Fibroblast of pulmonary artery (primary cell): Measurements from ENCODE around the gene PI4K2A.

Experiments used
- DNase-seq: peaks from one replicate; pipeline ENCODE4 v3.0.0-alpha.2; 2010; ENCODE audit warnings: low read depth
- H3K4me3 ChIP-seq: replicated peaks from 2 replicates; pipeline ENCODE4 v1.5.1; 2011; ENCODE audit warnings: low read depth, mild to moderate bottlenecking, control low read depth, low read length, moderate library complexity
- TF ChIP-seq, protein P1 (sequence below): IDR thresholded peaks from 2 replicates; pipeline ENCODE4 v1.5.1; 2011; ENCODE audit warnings: mild to moderate bottlenecking, control low read depth, low read length, inconsistent platforms; ENCODE audit errors: missing control alignments

PI4K2A gene

DNA sequence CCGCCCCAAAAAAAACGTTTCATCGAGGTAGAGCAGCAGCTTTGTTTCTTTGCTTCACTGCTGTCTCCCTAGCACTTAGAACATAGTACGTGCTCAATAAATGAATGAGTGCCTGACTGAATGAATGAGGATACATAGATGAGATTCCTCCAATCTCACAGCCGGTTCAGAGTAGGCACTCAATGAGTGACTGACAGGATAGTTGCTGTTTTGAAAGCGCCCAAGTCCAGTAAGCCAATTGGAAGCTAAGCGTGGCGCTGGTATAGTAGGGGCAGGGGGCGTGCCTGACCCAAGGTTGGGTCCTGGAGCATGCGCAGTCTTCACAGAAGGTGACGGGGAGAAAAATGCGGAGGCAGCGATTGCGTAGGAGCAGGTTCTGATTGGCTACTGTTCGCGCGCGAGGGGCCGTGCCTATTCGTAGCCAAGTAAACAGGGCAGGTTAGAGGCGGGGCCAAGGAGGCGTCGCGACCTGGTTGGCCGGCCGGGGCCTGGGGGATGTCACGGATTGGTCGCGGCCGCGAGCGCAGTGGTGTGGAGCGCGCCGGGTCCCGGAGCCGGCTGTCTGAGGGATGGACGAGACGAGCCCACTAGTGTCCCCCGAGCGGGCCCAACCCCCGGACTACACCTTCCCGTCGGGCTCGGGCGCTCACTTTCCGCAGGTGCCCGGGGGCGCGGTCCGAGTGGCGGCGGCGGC lies at the start of gene PI4K2A:
PI4K2A (plus strand) TSS at position 498 of the 694 bp plus-strand sequence; CDS start at position 570, 72 bp downstream.
- H3K4me3 ChIP-seq, result peak within 1 kb of the TSS; percentile 84
- TF ChIP-seq, protein P1, sequence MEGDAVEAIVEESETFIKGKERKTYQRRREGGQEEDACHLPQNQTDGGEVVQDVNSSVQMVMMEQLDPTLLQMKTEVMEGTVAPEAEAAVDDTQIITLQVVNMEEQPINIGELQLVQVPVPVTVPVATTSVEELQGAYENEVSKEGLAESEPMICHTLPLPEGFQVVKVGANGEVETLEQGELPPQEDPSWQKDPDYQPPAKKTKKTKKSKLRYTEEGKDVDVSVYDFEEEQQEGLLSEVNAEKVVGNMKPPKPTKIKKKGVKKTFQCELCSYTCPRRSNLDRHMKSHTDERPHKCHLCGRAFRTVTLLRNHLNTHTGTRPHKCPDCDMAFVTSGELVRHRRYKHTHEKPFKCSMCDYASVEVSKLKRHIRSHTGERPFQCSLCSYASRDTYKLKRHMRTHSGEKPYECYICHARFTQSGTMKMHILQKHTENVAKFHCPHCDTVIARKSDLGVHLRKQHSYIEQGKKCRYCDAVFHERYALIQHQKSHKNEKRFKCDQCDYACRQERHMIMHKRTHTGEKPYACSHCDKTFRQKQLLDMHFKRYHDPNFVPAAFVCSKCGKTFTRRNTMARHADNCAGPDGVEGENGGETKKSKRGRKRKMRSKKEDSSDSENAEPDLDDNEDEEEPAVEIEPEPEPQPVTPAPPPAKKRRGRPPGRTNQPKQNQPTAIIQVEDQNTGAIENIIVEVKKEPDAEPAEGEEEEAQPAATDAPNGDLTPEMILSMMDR, result no peak

DNA sequence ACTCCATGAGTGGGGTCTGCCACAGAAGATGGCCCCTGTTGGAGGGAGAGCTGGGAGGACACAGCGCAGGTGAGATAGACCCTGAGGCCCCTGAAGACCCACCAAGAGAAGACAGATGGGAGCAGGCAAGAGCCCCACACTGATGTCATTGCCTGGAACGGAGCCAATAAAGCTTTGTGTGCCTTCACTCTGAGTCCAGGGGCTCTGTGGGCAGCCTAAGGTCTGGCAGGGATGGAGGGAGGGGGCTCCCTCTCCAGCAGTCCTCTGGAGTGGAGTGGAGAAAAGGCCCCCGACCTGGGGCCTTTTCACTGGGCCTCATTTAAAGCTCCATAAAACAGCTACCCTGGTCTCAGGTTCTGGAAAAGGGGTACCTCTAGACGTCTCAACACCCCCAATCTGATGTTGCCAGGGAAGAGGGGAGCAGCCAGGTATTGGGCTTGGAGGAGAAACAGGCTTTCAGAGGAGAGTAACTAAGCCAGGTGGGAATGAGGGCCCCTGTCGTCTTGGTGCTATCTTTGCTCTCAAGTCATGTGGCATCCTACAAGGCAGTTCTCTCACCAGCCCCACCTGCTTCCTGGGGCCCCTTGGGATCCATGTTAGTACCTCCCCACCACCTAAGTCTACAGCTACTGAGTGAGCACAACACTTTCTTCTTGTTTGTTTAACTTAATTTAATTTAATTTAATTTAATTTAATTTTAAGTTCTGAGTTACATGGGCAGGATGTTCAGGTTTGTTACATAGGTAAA lies 49.5 kb upstream of the PI4K2A start:
- no peak overlapping the region for H3K4me3 ChIP-seq
- TF ChIP-seq, protein P1, result no peak
- DNase-seq, result no peak

More for the DNA sequence above, at the start of gene PI4K2A:
- peak; percentile 100 for DNase-seq

DNA sequence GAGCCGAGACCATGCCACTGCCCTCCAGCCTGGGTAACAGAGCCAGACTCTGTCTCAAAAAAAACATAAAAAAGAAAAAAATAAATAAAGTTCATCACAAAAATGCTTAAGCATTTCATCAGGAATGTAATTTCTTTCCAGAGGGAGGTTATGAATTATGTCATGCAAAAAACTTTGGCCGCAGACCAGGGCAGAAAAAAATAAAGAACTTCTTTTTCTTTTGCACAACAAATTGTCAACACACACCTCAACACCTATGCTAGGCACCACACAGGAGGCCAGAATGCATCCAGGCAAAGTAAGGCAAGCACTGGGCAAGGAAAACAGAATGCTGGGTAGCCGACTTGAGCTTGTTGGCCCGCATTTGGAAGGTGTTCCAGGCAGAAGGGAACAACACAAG lies 47.0 kb upstream of the PI4K2A start:
- peak; percentile 51 for DNase-seq
- H3K4me3 ChIP-seq, result no peak overlapping the region
- TF ChIP-seq, protein P1, result no peak

DNA sequence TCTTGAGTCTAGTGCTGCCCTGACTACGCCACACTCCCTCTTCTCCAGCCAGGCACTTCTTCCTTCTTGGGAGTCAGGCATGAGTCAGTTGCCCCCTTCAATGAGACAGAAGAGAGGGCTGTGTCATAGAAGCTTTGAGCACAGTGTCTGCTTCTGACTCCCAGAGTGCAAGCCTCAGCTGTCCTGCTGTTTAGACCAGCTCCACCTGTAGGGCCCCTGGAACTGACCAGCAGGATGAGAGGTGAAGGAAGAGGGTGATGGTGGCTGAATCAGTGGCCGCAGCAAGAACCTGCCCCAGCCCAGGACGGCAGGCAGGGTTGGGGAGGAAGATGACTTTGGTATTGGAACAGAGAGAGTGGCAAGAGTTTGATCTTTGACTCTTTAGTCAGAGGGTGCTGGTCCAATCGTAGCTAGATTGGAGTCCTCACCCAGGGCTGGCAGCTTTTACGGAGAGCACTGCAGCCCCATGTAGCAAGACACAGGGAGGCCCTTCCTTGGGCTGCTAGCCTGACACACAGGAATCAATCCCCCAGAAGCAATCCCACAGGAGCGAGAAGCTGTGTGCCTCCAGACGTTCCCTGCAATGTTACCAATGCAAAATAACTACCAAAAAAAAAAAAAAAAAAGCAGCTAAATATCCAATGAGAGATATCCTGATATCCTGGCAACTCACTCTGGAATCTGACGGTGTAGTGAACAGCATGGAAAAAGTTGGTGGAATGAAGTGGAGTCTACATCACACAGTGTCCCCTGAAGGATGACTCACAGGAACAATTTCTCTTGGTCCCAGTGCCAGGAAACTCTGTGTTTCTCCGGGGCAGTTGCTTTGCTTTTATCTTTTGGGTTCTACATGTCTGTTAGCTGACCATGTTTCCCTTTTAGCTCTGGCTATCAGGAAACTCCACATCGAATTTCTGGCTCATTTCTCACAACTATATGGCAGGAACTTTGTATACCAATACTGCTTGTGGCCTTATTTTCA lies 44.1 kb upstream of the PI4K2A start:
- no peak overlapping the region for H3K4me3 ChIP-seq
- TF ChIP-seq, protein P1, result no peak
- DNase-seq, result peak; percentile 92

DNA sequence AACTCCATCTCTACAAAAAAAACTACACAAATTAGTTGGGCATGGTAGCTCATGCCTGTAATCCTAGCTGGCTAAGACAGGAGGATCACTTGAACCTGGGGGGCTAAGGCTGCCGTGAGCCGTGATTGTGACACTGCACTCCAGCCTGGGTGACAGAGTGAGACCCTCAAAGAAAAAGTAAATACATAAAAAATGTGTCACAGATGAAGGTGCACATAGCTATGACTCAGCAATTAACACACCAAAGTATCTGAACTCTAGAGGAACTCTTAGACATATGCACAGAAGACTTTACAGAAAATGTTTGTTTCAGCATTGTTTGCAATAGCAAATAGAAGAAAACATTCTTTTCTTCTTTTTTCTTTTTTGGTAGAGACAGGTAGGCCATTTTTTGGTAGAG lies 42.7 kb upstream of the PI4K2A start:
- DNase-seq, result no peak
- TF ChIP-seq, protein P1, result no peak
- no peak overlapping the region for H3K4me3 ChIP-seq

DNA sequence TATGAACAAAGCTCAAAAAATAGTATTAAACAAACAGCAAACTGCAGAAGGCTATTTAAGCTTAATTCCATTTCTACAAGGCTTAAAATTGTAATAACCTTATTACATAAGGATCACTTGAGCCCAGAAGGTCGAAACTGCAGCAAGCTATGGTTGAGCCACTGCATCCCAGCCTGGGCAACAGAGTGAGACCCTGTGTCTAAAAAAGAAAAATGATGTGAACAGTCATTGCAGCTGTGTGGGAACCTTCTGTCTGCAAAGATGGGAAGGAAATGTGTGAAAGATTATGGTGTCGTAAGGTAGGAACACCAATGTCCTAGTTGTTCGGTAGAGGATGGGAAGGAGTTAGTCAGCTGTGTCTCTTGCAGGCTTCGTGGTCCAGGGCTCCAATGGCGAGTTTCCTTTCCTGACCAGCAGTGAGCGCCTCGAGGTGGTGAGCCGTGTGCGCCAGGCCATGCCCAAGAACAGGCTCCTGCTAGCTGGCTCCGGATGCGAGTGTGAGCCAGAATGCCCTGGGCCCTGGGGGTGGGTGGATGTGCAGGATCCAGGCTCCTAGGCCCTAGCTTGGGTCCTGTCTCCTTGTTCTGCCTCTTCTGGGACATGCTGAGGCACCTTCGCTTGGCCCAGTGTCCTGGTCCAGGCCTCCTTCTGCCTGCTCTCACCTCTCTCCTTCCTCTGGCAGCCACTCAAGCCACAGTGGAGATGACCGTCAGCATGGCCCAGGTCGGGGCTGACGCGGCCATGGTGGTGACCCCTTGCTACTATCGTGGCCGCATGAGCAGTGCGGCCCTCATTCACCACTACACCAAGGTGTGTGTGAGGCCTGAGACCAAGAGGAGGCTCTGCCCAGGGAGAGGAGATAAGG lies 41.8 kb upstream of the PI4K2A start:
- no peak for DNase-seq
- TF ChIP-seq, protein P1, result no peak
- H3K4me3 ChIP-seq, result no peak overlapping the region
